ENCODE measurements around the gene SORCS1. TPM values are rescaled to one million over a fixed set of nuclear protein-coding genes. Genes with fewer than 3 reads are reported as not detected.
A peak's percentile ranks its signal among the peaks of the same experiment; 100 is the strongest.

The SORCS1 gene
- total RNA-seq (1 to 10 TPM; 2.5 to 4.5 (median 3.1) TPM), polyA plus RNA-seq (1.2 TPM)
- long read RNA-seq, donor 1, partial matches to known transcripts = 0 of 1 reads
- long read RNA-seq, donor 1, other reads (novel, unspliced or antisense) = 1 of 1 reads
- long read RNA-seq, donor 2, full-length matches to known transcripts = 1 of 1 reads
- long read RNA-seq, donor 2, partial matches to known transcripts = 0 of 1 reads
- long read RNA-seq, donor 2, other reads (novel, unspliced or antisense) = 0 of 1 reads
- long read RNA-seq, donor 3, full-length matches to known transcripts = 1 of 2 reads
- long read RNA-seq, donor 3, partial matches to known transcripts = 0 of 2 reads
- long read RNA-seq, donor 3, other reads (novel, unspliced or antisense) = 1 of 2 reads
- long read RNA-seq, donor 4 = 0 reads

DNA sequence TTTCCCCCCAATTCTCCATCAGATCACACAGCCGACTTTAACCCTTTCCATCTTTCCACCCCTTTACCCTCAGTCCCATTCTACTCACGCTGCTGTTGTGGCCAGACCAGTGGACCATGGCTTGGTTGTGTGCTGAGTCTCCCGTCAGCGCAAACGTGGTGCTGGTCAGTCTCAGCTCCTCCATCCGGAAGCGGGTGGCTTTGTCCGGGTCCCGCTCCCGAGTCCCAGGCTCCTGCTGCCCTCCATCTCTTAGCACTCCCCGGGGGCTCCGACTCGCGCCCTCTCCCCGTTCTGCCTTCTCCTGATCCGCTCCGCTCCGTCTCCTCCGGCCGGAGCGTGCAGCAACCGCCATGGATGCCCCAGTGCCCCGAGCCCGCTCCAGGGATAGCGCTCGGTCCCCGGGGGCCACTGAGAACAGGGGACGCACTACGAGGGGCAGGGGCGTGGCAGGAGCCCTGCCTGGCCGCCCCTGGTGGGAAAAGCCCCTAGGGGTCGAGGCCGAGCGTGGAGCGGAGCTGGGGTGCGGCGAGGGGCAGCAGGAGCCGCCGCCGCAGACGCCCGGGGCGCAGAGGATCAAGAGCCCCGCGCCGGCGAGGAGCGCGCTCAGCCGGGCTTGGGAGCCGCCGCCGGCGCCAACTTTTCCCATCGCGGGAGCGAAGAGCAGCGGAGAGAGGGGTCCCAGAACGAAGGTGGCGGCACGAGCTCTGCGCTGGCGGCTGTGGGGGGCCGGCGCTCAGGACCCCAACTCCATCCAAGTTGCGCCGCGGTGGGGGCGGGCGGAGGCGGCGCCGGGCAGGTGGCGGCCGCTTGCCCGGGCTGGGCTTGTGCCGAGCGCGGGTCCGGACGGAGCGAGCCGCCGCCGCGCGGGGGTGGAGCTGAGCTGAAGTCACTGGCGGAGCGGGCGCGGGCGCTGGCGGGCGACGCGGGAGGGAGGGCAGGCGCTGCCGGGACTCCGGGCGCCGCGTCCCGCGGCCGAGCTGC lies at the start of gene SORCS1:
Gene SORCS1 (minus strand): TSS at position 826 of the 981 bp plus-strand sequence.
- H3K9me3 ChIP-seq (ENCODE audit: control insufficient read depth, low read length) = no peaks in the 10 kb centered on the region
- DNase-seq (peak; percentile 59 to 84 (median 78)), ATAC-seq (peak; percentile 80 to 89)
- no peaks in the 10 kb centered on the region for H3K4me1 ChIP-seq (ENCODE audit: control insufficient read depth, insufficient read depth, low read length)
- intact Hi-C loops (cut with DNase I) = no loop called here
- no peak within 1 kb of the TSS for H3K27ac ChIP-seq (ENCODE audit: low read length)
- H3K27me3 ChIP-seq (ENCODE audit: control insufficient read depth, insufficient read depth) = no peaks in the 10 kb centered on the region
- H3K4me3 ChIP-seq (ENCODE audit: low read length) = peak within 1 kb of the TSS; percentile 72
- 1% methylated on average over 105 of the region's 105 CpGs for WGBS

DNA sequence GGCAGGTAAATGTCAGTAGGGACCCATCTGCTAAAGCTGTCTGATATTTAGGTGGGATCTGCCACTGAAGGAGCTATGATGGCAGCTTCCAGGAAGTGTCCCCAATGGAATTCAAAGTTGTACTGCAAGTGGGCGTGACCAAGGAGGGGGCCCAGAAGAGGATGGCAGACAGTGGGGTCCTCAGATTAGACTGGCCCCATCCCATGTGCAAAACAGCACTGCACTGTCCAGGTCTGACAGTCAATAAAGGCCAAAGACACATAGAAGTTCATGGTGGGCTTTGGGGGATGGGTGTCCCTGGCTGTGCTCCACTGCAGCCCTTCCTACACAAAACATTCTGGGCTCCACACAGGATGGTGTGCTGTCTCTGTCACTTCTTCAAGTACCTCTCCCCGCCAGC lies 49.8 kb upstream of the SORCS1 start:
- intact Hi-C loops (cut with DNase I) = no loop called here
- 79% methylated on average over 2 of the region's 2 CpGs for WGBS

DNA sequence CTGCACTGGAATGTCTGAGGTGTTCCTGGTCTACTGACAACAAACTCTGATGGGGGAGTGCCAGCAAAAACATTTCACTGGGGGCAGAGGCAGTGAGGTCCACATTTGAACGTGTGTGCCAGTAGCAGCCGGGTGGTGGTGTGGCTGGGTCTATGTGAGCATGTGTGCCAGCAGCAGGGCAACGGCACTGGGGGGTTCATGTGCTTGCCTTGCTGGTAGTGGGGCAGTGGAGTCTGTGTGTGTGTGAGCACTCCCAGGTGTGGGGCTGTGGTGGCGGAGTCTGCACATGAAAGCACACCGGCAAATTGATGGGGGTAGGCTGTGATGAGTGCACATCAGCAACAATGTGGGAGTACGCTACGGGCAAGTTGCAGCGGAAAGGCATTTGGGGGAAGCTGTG lies 49.4 kb upstream of the SORCS1 start:
- WGBS = 91% methylated on average over 8 of the region's 8 CpGs
- Histone ChIP-seq H3K27ac (ENCODE audit: low read length) (no peak overlapping the region), H3K9me3 (ENCODE audit: control insufficient read depth, low read length) (no peaks in the 10 kb centered on the region), H3K4me3 (ENCODE audit: low read length) (no peak overlapping the region), H3K4me1 (ENCODE audit: control insufficient read depth, insufficient read depth, low read length) (no peaks in the 10 kb centered on the region), H3K27me3 (ENCODE audit: control insufficient read depth, insufficient read depth) (no peaks in the 10 kb centered on the region)
- intact Hi-C loops (cut with DNase I) = no loop called here
- DNase-seq (no peak), ATAC-seq (no peak)

More for the DNA sequence above, 49.8 kb upstream of the SORCS1 start:
- no peaks in the 10 kb centered on the region for H3K27me3 ChIP-seq (ENCODE audit: control insufficient read depth, insufficient read depth)
- ATAC-seq = no peak
- no peaks in the 10 kb centered on the region for H3K9me3 ChIP-seq (ENCODE audit: control insufficient read depth, low read length)
- no peak overlapping the region for H3K27ac ChIP-seq (ENCODE audit: low read length)
- H3K4me3 ChIP-seq (ENCODE audit: low read length) = no peak overlapping the region
- H3K4me1 ChIP-seq (ENCODE audit: control insufficient read depth, insufficient read depth, low read length) = no peaks in the 10 kb centered on the region
- no peak for DNase-seq

DNA sequence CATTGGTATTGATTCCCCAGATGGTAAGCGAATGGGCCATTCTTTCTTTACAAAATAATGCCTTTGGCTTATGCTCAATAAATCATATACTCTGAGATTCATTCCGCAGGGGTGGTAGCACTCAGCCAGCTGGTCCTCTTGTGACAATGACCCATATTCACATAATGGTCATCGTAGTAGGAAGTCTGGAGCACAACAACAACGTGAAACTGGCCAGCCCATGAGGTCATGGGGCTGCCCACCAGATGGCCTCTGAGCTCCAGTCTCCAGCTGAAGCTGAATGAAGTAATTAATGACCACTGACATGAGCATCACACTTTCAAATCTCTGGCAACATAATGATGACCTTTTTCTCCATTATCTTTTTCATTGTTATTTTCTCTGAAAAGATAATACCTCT lies 42.3 kb upstream of the SORCS1 start:
- no peak overlapping the region for H3K4me3 ChIP-seq (ENCODE audit: low read length)
- no peaks in the 10 kb centered on the region for H3K4me1 ChIP-seq (ENCODE audit: control insufficient read depth, insufficient read depth, low read length)
- H3K27me3 ChIP-seq (ENCODE audit: control insufficient read depth, insufficient read depth) = no peaks in the 10 kb centered on the region
- H3K9me3 ChIP-seq (ENCODE audit: control insufficient read depth, low read length) = no peaks in the 10 kb centered on the region
- 56% methylated on average over 4 of the region's 4 CpGs for WGBS
- no peak overlapping the region for H3K27ac ChIP-seq (ENCODE audit: low read length)
- ATAC-seq (no peak), DNase-seq (no peak)
- intact Hi-C loops (cut with DNase I) = no loop called here

DNA sequence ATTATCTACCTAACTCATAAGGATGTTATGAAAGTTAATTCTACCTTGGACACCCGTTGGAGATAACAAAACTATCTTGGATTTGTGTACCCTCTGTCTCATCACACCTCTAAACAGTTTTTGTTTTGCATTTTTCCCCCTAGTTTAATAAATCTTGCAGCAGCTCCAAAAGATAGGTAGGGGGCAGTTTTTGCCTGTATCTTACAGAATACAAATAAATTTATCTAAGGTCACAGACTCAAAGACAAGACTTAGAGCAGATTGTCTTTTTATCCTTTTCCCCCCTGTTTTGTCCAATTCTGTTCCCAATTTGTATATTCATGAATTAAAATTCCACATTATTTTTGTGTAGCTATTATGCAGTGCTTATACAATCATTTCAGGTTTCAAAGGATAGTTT lies 5.0 kb upstream of the SORCS1 start:
- WGBS = 27% methylated on average over 1 of the region's 1 CpG
- no peaks in the 10 kb centered on the region for H3K4me1 ChIP-seq (ENCODE audit: control insufficient read depth, insufficient read depth, low read length)
- DNase-seq (no peak), ATAC-seq (no peak)
- no peaks in the 10 kb centered on the region for H3K9me3 ChIP-seq (ENCODE audit: control insufficient read depth, low read length)
- no peaks in the 10 kb centered on the region for H3K27me3 ChIP-seq (ENCODE audit: control insufficient read depth, insufficient read depth)
- H3K4me3 ChIP-seq (ENCODE audit: low read length) = no peak overlapping the region
- intact Hi-C loops (cut with DNase I) = no loop called here
- no peak overlapping the region for H3K27ac ChIP-seq (ENCODE audit: low read length)

DNA sequence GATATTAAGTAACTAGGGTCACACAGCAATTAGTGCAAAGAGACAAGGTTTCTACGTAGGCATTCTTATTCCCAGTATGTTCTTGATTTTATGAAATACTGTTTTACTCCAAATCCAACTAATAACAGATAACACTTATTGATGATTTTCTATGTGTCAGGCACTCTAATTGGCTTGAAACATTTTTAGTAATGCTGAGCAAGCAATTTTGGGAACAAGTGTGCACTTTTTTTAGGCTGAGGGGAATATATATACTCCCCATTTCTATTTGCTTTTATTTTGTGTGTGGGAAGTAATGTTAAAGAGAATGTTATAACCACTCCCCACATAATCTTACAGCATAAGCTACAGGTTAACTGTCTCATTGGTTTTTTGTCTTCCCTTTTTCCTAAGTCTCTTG lies 4.2 kb upstream of the SORCS1 start:
- WGBS = 78% methylated on average over 1 of the region's 1 CpG
- Histone ChIP-seq H3K4me3 (ENCODE audit: low read length) (no peak overlapping the region), H3K27me3 (ENCODE audit: control insufficient read depth, insufficient read depth) (no peaks in the 10 kb centered on the region), H3K4me1 (ENCODE audit: control insufficient read depth, insufficient read depth, low read length) (no peaks in the 10 kb centered on the region), H3K9me3 (ENCODE audit: control insufficient read depth, low read length) (no peaks in the 10 kb centered on the region), H3K27ac (ENCODE audit: low read length) (no peak overlapping the region)
- DNase-seq = no peak
- no peak for ATAC-seq
- intact Hi-C loops (cut with DNase I) = no loop called here

DNA sequence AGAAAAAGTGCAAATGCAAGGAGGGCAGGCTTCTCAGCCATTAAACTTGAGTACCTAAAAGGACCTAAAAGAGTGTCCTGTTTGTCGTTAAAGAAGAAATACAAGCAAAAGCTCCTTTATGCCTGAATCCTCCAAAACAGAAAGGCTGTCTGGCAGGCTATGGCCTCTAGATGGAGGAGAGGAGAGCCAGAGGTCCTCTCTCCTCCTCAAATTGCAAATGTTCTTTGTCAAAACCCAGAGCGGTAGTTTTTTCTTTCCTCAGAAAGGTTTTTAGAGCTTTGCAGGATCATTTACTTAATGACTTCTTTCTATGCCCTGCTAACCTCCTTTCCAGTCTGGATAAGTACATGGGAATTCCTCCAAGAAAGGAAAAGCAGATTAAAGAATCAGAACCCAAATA lies 1.9 kb upstream of the SORCS1 start:
- ATAC-seq (no peak), DNase-seq (no peak)
- Histone ChIP-seq H3K27ac (ENCODE audit: low read length) (no peak overlapping the region), H3K4me1 (ENCODE audit: control insufficient read depth, insufficient read depth, low read length) (no peaks in the 10 kb centered on the region), H3K4me3 (ENCODE audit: low read length) (no peak overlapping the region), H3K9me3 (ENCODE audit: control insufficient read depth, low read length) (no peaks in the 10 kb centered on the region), H3K27me3 (ENCODE audit: control insufficient read depth, insufficient read depth) (no peaks in the 10 kb centered on the region)
- intact Hi-C loops (cut with DNase I) = no loop called here
- 55% methylated on average over 2 of the region's 2 CpGs for WGBS

DNA sequence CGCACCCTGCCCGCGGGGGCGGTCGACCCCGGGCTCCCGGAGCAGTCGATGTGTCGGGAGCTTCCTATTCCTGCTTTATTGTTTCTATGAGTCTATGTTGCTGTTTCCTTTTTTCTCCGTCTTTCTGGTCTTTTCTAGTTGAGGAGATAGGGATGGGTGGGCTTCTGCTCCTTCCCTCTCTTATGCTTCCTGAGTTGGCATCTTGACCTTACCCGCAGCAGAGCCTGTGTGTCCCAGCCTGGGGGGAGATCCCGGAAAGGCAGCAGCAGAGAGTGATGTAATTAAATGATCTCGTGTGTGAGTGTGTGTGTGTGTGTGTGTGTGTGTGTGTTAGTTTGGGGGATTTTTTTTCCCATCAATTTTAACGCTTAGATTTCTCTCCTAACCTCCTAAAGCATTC lies 486 bp upstream of the SORCS1 start:
- Histone ChIP-seq H3K27me3 (ENCODE audit: control insufficient read depth, insufficient read depth) (no peaks in the 10 kb centered on the region), H3K4me1 (ENCODE audit: control insufficient read depth, insufficient read depth, low read length) (no peaks in the 10 kb centered on the region), H3K27ac (ENCODE audit: low read length) (no peak overlapping the region), H3K4me3 (ENCODE audit: low read length) (peak overlapping the region; percentile 72), H3K9me3 (ENCODE audit: control insufficient read depth, low read length) (no peaks in the 10 kb centered on the region)
- intact Hi-C loops (cut with DNase I) = no loop called here
- ATAC-seq (no peak), DNase-seq (no peak)
- 1% methylated on average over 14 of the region's 14 CpGs for WGBS

DNA sequence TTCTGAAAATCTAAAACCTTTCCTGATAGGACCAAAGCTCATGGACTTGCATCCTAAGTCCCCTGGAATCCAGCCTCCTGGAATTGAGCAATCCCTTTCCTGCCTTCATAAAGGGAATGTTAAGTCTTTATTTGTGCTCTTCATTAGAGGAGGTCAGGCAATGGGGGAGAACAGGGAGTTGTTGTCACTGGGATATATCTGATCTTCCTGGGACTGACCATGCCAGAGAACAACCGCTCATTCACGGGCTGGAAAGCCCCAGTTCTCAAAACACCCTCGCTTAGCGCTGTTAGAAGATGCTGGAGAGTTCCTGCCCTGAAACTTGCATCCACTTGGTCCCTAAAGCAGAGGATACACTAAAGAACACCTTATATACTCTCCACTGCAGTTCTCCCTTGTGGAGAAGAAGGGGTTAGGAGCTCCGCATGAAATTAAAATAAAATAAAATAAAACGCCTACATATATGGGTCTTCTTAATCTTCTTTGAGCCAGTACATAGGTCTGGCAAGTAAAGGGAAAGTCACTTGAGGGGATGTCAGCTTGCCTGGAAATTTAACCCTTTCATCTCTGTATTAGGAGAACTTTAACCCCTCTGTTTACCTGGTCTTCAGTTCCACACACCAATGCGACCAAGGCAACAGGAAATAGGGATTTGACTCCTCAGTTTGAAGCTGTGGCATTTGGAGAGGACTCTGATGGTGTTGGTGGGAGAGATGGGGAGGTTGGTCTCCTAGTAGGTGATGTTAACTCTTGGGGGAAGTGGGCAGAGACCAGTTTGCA lies 1.2 kb downstream of the SORCS1 start:
- Histone ChIP-seq H3K27ac (ENCODE audit: low read length) (no peak overlapping the region), H3K27me3 (ENCODE audit: control insufficient read depth, insufficient read depth) (no peaks in the 10 kb centered on the region), H3K4me1 (ENCODE audit: control insufficient read depth, insufficient read depth, low read length) (no peaks in the 10 kb centered on the region), H3K4me3 (ENCODE audit: low read length) (peak overlapping the region; percentile 72), H3K9me3 (ENCODE audit: control insufficient read depth, low read length) (no peaks in the 10 kb centered on the region)
- intact Hi-C loops (cut with DNase I) = no loop called here
- ATAC-seq (peak; percentile 60 to 68), DNase-seq (peak in 1 of 3 donors; percentile 29)
- 7% methylated on average over 7 of the region's 7 CpGs for WGBS

DNA sequence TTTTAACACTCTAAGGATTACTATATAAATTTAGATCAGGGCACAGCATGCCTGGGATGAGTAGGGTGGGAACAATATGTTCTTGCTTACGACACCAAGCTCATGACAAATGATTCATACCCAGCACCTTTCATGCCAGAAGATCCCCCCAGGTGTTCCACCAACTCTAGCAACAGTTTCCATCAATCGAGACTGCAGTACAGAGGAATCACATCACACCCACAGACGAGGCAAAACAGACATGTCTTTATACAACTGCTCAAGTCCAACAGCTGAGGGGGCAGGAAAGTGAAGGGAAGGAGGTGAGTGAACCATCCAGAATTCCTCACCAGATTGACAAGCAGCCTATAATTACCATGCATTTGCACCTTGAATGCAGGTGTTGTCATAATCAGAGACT lies 3.6 kb downstream of the SORCS1 start:
- 45% methylated on average over 3 of the region's 3 CpGs for WGBS
- ATAC-seq (no peak), DNase-seq (no peak)
- H3K4me1 ChIP-seq (ENCODE audit: control insufficient read depth, insufficient read depth, low read length) = no peaks in the 10 kb centered on the region
- no peaks in the 10 kb centered on the region for H3K27me3 ChIP-seq (ENCODE audit: control insufficient read depth, insufficient read depth)
- no peaks in the 10 kb centered on the region for H3K9me3 ChIP-seq (ENCODE audit: control insufficient read depth, low read length)
- intact Hi-C loops (cut with DNase I) = no loop called here
- H3K27ac ChIP-seq (ENCODE audit: low read length) = no peak overlapping the region
- no peak overlapping the region for H3K4me3 ChIP-seq (ENCODE audit: low read length)
